Erythroblast (primary cell): ENCODE measurements around the gene SLC9A5.

Experiments
- DNase-seq, 2 experiments: peaks; one replicate each; lab custom pipeline; 2025; lab: John Stamatoyannopoulos, UW
- GATA1 ChIP-seq: IDR thresholded peaks from 2 replicates; pipeline ENCODE4 v1.6.1; 2011; ENCODE audit warnings: low read depth, mild to moderate bottlenecking, control low read depth, low read length, moderate library complexity
- POLR2A ChIP-seq: IDR thresholded peaks from 2 replicates; pipeline ENCODE4 v1.6.1; 2011; ENCODE audit warnings: mild to moderate bottlenecking, low read length

SLC9A5 gene

GRCh38 chr16:67226804-67227566 lies 21.8 kb upstream of the SLC9A5 start, which contains the start of gene TMEM208:
TSS of gene TMEM208 (plus strand) at chr16:67227130. CDS start at chr16:67227219, 89 bp downstream.
- peak; percentile 99 for DNase-seq
- TF ChIP-seq POLR2A (peak; percentile 89), GATA1 (no peak)

- DNase-seq = no peak
These were observed 21.2 kb upstream of the SLC9A5 start for GRCh38 chr16:67227567-67227921.

GRCh38 chr16:67228034-67228785 lies 20.6 kb upstream of the SLC9A5 start:
- DNase-seq = no peak
- TF ChIP-seq POLR2A (no peak), GATA1 (no peak)

More at GRCh38 chr16:67227567-67227921, 21.2 kb upstream of the SLC9A5 start:
- TF ChIP-seq POLR2A (no peak), GATA1 (no peak)

- TF ChIP-seq POLR2A (no peak), GATA1 (no peak)
- no peak for DNase-seq
These were observed 19.9 kb upstream of the SLC9A5 start for GRCh38 chr16:67228905-67229304.

GRCh38 chr16:67229906-67230808 lies 18.6 kb upstream of the SLC9A5 start:
- no peak for DNase-seq
- no peak for TF ChIP-seq GATA1
- TF ChIP-seq POLR2A = no peak

GRCh38 chr16:67230809-67231660 lies 17.7 kb upstream of the SLC9A5 start:
- TF ChIP-seq POLR2A (peak; percentile 46), GATA1 (no peak)
- DNase-seq = no peak

- TF ChIP-seq POLR2A = no peak
- DNase-seq = no peak
These were observed 15.2 kb upstream of the SLC9A5 start for GRCh38 chr16:67233596-67233995.

- no peak for DNase-seq
- TF ChIP-seq POLR2A (no peak), GATA1 (no peak)
These were observed 14.6 kb upstream of the SLC9A5 start for GRCh38 chr16:67234180-67234597.

- TF ChIP-seq POLR2A (no peak), GATA1 (no peak)
- peak in 1 of 2 experiments; percentile 63 for DNase-seq
These were observed 12.8 kb upstream of the SLC9A5 start for GRCh38 chr16:67235816-67236562.

- DNase-seq = peak; percentile 86 to 90
- TF ChIP-seq POLR2A = no peak
- TF ChIP-seq GATA1 = no peak
These were observed 12.0 kb upstream of the SLC9A5 start for GRCh38 chr16:67236563-67237395.
